Upper lobe of left lung (tissue), 6 donors: ENCODE measurements around the gene CSPG5. TPM values are rescaled to one million over a fixed set of nuclear protein-coding genes. Genes with fewer than 3 reads are reported as not detected.

ENCODE experiments used
- ATAC-seq, 2 donors: fragments of 200-7000 bp; cut with Tn5 transposase; one replicate each; pipeline ENCODE4 v1.9.1; 2022; ENCODE audit warnings: mild to moderate bottlenecking in 2 of 2, moderate library complexity in 2 of 2; ENCODE audit not compliant: low FRiP score in 2 of 2
- DNase-seq, 2 donors: peaks; one replicate each; pipeline ENCODE4 v3.0.0-alpha.2; 2019 to 2020
- H3K27ac ChIP-seq, 4 donors: fragments of 200-600 bp; sonication (generic); one replicate each; pipeline ENCODE4 v1.5.1; 2016 to 2019
- H3K27me3 ChIP-seq, 4 donors: fragments of 200-600 bp; sonication (generic); one replicate each; pipeline ENCODE4 v1.5.1; 2017 to 2019
- H3K36me3 ChIP-seq, 4 donors: fragments of 200-600 bp; sonication (generic); one replicate each; pipeline ENCODE4 v1.5.1; 2016 to 2019
- H3K4me1 ChIP-seq, 4 donors: fragments of 200-600 bp; sonication (generic); one replicate each; pipeline ENCODE4 v1.5.1; 2018 to 2019
- H3K4me3 ChIP-seq, 4 donors: fragments of 200-600 bp; sonication (generic); one replicate each; pipeline ENCODE4 v1.5.1; 2017 to 2019; ENCODE audit warnings: mild to moderate bottlenecking in 2 of 4, moderate library complexity in 1 of 4
- H3K9me3 ChIP-seq, 4 donors: fragments of 200-600 bp; sonication (generic); one replicate each; pipeline ENCODE4 v1.5.1; 2018 to 2019
- EP300 ChIP-seq, 4 donors: sonication (generic); formaldehyde crosslinking; IDR thresholded peaks; one replicate each; pipeline ENCODE4 v1.5.1; 2017; ENCODE audit warnings: antibody characterized with exemption in 4 of 4, control low read depth in 2 of 4
- POLR2A ChIP-seq, 4 donors: fragments of 450-650 bp; IDR thresholded peaks; one replicate each; pipeline ENCODE4 v1.5.1; 2016 to 2017; ENCODE audit warnings: antibody characterized with exemption in 4 of 4, mild to moderate bottlenecking in 2 of 4
- POLR2AphosphoS5 ChIP-seq, 2 donors: sonication (generic); formaldehyde crosslinking; IDR thresholded peaks; one replicate each; pipeline ENCODE4 v1.5.1; 2017; ENCODE audit warnings: antibody characterized with exemption in 2 of 2
- WGBS, 2 donors: methylation state at CpG; one replicate each; pipeline ENCODE4 v1.1.5; 2017 to 2018; 5-methylcytosine and 5-hydroxymethylcytosine counted together
- total RNA-seq, 6 donors: library from RNA; depleted of rRNA in 4 of 6; stranded (reverse); fragments of >200 nt in 4 of 6; gene quantifications; one replicate each; pipeline versions ENCODE4 v1.1.0 to v1.2.1, GENCODE V29; 2016 to 2021
- TF ChIP-seq, protein P1 (sequence below), 6 experiments: fragments of 450-650 bp in 4 of 6; fragments of 200-600 bp in 2 of 6; sonication (generic) in 2 of 6; IDR thresholded peaks; one replicate each; pipeline ENCODE4 v1.5.1; 2016 to 2019; ENCODE audit warnings: antibody characterized with exemption in 6 of 6
- donor health status: DM: no; HTN: no; CAD: no; lungs with moderate emphysema.
- donor health status: DM: no; HTN: yes; CAD: no; lungs with severe emphysema.

Gene CSPG5, protein sequence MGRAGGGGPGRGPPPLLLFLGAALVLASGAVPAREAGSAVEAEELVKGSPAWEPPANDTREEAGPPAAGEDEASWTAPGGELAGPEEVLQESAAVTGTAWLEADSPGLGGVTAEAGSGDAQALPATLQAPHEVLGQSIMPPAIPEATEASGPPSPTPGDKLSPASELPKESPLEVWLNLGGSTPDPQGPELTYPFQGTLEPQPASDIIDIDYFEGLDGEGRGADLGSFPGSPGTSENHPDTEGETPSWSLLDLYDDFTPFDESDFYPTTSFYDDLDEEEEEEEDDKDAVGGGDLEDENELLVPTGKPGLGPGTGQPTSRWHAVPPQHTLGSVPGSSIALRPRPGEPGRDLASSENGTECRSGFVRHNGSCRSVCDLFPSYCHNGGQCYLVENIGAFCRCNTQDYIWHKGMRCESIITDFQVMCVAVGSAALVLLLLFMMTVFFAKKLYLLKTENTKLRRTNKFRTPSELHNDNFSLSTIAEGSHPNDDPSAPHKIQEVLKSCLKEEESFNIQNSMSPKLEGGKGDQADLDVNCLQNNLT
- total RNA-seq: 10 to 100 TPM in 1 of 6 donors, 1 to 10 TPM in 5; 4.2 to 12.3 (median 6.5) TPM

DNA sequence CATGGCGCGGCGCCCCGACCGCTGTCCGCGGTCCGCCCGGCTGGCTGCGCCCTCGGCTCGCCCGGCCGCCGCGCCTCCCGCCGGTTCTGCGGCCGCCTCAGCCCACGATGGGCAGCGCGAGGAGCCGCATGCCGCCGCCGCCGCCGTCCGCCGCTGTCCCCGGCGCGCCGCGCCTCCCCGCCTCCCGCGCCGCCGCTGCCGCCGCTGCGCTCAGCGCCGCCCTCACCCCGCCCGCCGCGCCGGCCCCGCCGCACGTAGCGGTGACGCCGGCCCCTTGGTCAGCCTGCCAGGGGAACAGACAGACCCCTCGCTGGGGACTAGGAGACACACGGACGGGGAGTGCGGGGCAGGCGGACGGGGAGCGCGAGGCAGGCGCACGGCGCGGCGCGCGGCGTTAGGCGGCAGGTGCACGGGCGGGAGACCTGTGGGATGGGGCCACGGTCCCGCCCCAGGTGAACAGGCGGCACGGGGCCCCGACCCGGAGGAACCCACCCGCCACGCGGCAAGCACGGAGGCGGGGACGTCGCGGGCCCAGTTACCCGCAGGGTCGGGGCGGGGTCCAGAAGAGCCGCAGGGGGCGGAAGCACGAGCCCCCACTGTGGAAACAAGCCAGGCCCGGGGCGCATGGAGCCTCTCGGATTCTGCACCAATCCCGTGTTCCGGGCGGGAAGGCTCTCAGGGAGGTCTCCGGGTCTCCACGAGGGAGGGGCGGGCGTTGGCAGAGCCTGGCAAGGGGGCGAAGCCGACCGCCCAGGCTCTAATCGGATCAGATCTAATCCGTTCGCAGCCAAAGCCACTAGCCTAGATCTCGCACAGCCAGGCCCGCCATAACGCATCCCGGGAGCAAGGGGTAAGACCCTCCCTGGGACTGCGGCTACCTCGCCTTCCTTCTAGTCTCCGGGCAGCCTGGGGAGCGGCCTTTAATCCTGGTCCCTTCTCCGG, at the start of gene CSPG5:
Gene CSPG5 (minus strand): TSS at position 175 of the 942 bp plus-strand sequence. CDS start 172 bp downstream, at position 3.
- 10 to 47% methylated on average over 8 to 58 of the region's 121 CpGs for WGBS, 2 donors
- TF ChIP-seq POLR2A (IDR thresholded peaks at IDR 0.05) (no peak), POLR2AphosphoS5 (IDR thresholded peaks at IDR 0.05) (no peak), EP300 (IDR thresholded peaks at IDR 0.05) (no peak)
- TF ChIP-seq, protein P1, sequence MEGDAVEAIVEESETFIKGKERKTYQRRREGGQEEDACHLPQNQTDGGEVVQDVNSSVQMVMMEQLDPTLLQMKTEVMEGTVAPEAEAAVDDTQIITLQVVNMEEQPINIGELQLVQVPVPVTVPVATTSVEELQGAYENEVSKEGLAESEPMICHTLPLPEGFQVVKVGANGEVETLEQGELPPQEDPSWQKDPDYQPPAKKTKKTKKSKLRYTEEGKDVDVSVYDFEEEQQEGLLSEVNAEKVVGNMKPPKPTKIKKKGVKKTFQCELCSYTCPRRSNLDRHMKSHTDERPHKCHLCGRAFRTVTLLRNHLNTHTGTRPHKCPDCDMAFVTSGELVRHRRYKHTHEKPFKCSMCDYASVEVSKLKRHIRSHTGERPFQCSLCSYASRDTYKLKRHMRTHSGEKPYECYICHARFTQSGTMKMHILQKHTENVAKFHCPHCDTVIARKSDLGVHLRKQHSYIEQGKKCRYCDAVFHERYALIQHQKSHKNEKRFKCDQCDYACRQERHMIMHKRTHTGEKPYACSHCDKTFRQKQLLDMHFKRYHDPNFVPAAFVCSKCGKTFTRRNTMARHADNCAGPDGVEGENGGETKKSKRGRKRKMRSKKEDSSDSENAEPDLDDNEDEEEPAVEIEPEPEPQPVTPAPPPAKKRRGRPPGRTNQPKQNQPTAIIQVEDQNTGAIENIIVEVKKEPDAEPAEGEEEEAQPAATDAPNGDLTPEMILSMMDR (IDR thresholded peaks at IDR 0.05): no peak

DNA sequence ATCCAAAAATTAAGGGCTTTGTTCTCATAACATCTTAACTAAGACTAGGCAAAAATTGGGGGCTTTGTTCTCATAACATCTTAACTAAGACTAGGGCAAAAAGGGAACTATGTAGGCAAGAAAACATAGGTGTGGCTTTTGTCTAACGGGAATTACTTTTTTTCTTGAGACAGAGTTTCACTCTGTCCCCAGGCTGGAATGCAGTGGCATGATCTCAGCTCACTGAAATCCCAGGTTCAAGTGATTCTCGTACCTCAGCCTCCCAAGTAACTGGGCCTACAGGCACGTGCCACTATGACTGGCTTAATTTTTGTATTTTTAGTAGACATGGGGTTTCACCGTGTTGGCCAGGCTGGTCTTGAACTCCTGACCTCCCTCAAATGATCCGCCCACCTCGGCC, 49.8 kb upstream of the CSPG5 start:
- H3K27me3 ChIP-seq: no peaks in the 10 kb centered on the region
- TF ChIP-seq POLR2A (IDR thresholded peaks at IDR 0.05) (no peak), EP300 (IDR thresholded peaks at IDR 0.05) (peak in 1 of 4 donors; percentile 53), POLR2AphosphoS5 (IDR thresholded peaks at IDR 0.05) (no peak)
- TF ChIP-seq, protein P1 (IDR thresholded peaks at IDR 0.05): no peak
- ATAC-seq (no peak), DNase-seq (peak in 1 of 2 donors; percentile 27)
- no peak overlapping the region for H3K4me3 ChIP-seq
- H3K9me3 ChIP-seq: no peaks in the 10 kb centered on the region
- no peak overlapping the region for H3K27ac ChIP-seq
- H3K36me3 ChIP-seq: peaks cover 4 to 68% (median 7%) of the 10 kb centered on the region in 4 donors
- 73 to 79% methylated on average over 6 of the region's 6 CpGs for WGBS, 2 donors
- H3K4me1 ChIP-seq: no peaks in the 10 kb centered on the region

More for the DNA sequence above, at the start of gene CSPG5:
- no peaks in the 10 kb centered on the region for H3K36me3 ChIP-seq
- peak within 1 kb of the TSS; percentile 22 to 85 (median 82) for H3K4me3 ChIP-seq
- DNase-seq (peak in 1 of 2 donors; percentile 90), ATAC-seq (peak; percentile 45 to 50)
- peaks cover 14 to 20% (median 16%) of the 10 kb centered on the region in 4 donors for H3K4me1 ChIP-seq
- H3K9me3 ChIP-seq: no peaks in the 10 kb centered on the region
- peak within 1 kb of the TSS in 1 of 4 donors; percentile 18 for H3K27ac ChIP-seq
- peaks cover 0 to 23% (median 14%) of the 10 kb centered on the region in 4 donors for H3K27me3 ChIP-seq

DNA sequence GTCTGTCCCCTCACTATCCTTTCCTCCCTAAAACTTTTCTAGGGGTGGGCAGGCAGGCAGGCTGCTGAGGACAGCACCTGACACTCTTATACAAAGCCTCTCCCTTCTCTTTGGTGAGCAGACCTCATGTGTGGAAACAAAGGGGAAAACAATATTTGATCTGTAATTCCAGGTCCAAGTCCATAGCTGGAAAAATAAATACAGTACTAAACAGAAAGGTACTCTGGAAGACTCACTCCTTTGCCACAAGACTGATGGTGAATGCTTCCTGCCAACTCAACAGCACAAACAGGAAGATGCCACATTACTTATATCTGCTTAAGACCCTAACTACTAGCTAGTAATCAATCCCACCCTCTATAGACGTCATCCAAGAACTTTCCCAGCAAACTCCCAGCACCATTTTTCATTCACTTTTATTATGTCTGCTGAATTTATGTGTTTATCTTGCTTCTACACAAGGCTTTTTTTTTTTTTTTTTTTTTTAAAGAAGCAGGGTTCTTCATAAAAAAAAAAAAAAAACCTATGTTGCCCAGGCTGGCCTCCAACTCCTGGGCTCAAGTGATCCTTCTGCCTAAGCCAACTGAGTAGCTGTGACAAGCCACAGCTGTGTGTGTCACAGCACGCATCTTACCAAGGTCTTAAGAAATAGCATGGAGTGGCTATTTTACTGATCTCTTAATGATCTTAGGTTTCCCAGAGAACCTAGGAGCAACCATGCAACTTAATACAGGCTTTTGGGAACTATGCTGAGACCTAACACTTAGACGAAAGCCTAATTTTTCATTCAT, 44.2 kb upstream of the CSPG5 start:
- WGBS, 2 donors: 80 to 85% methylated on average over 3 of the region's 3 CpGs
- DNase-seq: no peak
- no peaks in the 10 kb centered on the region for H3K4me1 ChIP-seq
- no peaks in the 10 kb centered on the region for H3K9me3 ChIP-seq
- H3K27ac ChIP-seq: no peak overlapping the region
- no peak overlapping the region for H3K4me3 ChIP-seq
- no peak for ATAC-seq
- TF ChIP-seq, protein P1 (IDR thresholded peaks at IDR 0.05): no peak
- TF ChIP-seq POLR2A (IDR thresholded peaks at IDR 0.05) (no peak), EP300 (IDR thresholded peaks at IDR 0.05) (no peak), POLR2AphosphoS5 (IDR thresholded peaks at IDR 0.05) (no peak)
- H3K27me3 ChIP-seq: no peaks in the 10 kb centered on the region
- peaks cover 4 to 62% (median 28%) of the 10 kb centered on the region in 4 donors for H3K36me3 ChIP-seq
